H1 (cell line): ENCODE data around the gene PPP1R2B. TPM values are rescaled to one million over a fixed set of nuclear protein-coding genes. Genes with fewer than 3 reads are reported as not detected.

Source experiments
- CTCF ChIA-PET: fragments of 300-600 bp; sonication (Branson Sonifier 250); formaldehyde crosslinking; loops from one replicate; lab custom pipeline; 2021; ENCODE audit not compliant: partially characterized antibody; lab: Charles Lee
- POLR2A ChIA-PET: fragments of 300-600 bp; sonication (Branson Sonifier 250); formaldehyde crosslinking; loops from one replicate; lab custom pipeline; 2021; ENCODE audit warnings: inconsistent platforms; ENCODE audit not compliant: partially characterized antibody; lab: Charles Lee
- DNase-seq, 2 experiments: peaks; one replicate each; pipeline versions ENCODE4 v3.0.0 to v3.0.0-alpha.2; 2010 to 2022; ENCODE audit warnings: low spot score in 2 of 2, low read depth in 1 of 2, mixed read lengths in 1 of 2
- FAIRE-seq: peaks from 2 replicates; lab custom pipeline; 2011; peaks lifted over from hg19 to GRCh38; lab: Jason Lieb, UNC
- H2AFZ ChIP-seq: 2 replicates; pipeline ENCODE4 v1.8.1; 2012; ENCODE audit warnings: low read length, inconsistent platforms
- H2AK5ac ChIP-seq: 2 replicates; pipeline ENCODE4 v1.6.1; 2013; ENCODE audit warnings: low read depth, low read length
- H2BK120ac ChIP-seq: replicated peaks from 2 replicates; pipeline ENCODE3; 2013; ENCODE audit warnings: low read depth, low read length, inconsistent platforms
- H2BK12ac ChIP-seq: 2 replicates; pipeline ENCODE4 v1.6.1; 2013; ENCODE audit warnings: low read depth, low read length
- H2BK15ac ChIP-seq: 2 replicates; pipeline ENCODE4 v1.6.1; 2013; ENCODE audit warnings: low read length
- H2BK20ac ChIP-seq: 2 replicates; pipeline ENCODE4 v1.6.1; 2013; ENCODE audit warnings: low read length
- H2BK5ac ChIP-seq: 2 replicates; pipeline ENCODE4 v1.6.1; 2013; ENCODE audit warnings: low read depth, low read length
- H3K14ac ChIP-seq: 2 replicates; pipeline ENCODE4 v1.6.1; 2013; ENCODE audit warnings: inconsistent platforms; ENCODE audit not compliant: insufficient read length
- H3K18ac ChIP-seq: 2 replicates; pipeline ENCODE4 v1.6.1; 2013; ENCODE audit warnings: low read length; ENCODE audit errors: extremely low read depth
- H3K23ac ChIP-seq: 2 replicates; pipeline ENCODE4 v1.6.1; 2013; ENCODE audit warnings: inconsistent platforms; ENCODE audit not compliant: insufficient read length
- H3K23me2 ChIP-seq: 2 replicates; pipeline ENCODE4 v1.6.1; 2013; ENCODE audit warnings: low read depth, low read length
- H3K27ac ChIP-seq: 2 replicates; pipeline ENCODE4 v1.6.1; 2011; ENCODE audit warnings: low read depth, low read length, inconsistent platforms
- H3K27me3 ChIP-seq, 4 experiments: replicated peaks in 1 of 4; 1 replicate in 1 of 4; 2 replicates in 3 of 4; pipeline versions ENCODE4 v1.6.1 to v1.8.1; 2011 to 2013; ENCODE audit warnings: low read length in 3 of 4, mild to moderate bottlenecking in 3 of 4, inconsistent platforms in 2 of 4, mixed read lengths in 2 of 4, moderate library complexity in 1 of 4; ENCODE audit not compliant: control insufficient read depth in 3 of 4, insufficient read depth in 3 of 4; ENCODE audit errors: extremely low read depth in 1 of 4
- H3K36me3 ChIP-seq, 4 experiments: 2 replicates each; pipeline versions ENCODE4 v1.6.1 to v1.8.1; 2011 to 2013; ENCODE audit warnings: mild to moderate bottlenecking in 4 of 4, low read length in 3 of 4, moderate library complexity in 2 of 4, control low read depth in 1 of 4, inconsistent platforms in 1 of 4; ENCODE audit not compliant: insufficient read depth in 4 of 4, control insufficient read depth in 2 of 4
- H3K4ac ChIP-seq: replicated peaks from 2 replicates; pipeline ENCODE3; 2013; ENCODE audit warnings: low read length, low read depth, mixed read lengths, inconsistent platforms; ENCODE audit not compliant: insufficient read length
- H3K4me1 ChIP-seq, 4 experiments: replicated peaks in 1 of 4; 1 replicate in 1 of 4; 2 replicates in 3 of 4; pipeline versions ENCODE4 v1.6.1 to v1.8.1; 2011 to 2013; ENCODE audit warnings: low read length in 3 of 4, inconsistent platforms in 2 of 4, mixed read lengths in 1 of 4; ENCODE audit not compliant: insufficient read depth in 4 of 4, control insufficient read depth in 3 of 4
- H3K4me2 ChIP-seq, 2 experiments: 2 replicates each; pipeline versions ENCODE4 v1.6.1 to v1.8.1; 2011 to 2013; ENCODE audit warnings: low read depth in 2 of 2, low read length in 2 of 2, control low read depth in 1 of 2, inconsistent platforms in 1 of 2, mild to moderate bottlenecking in 1 of 2; ENCODE audit not compliant: insufficient read depth in 1 of 2
- H3K4me3 ChIP-seq, 4 experiments: fragments of 200-600, 300-600 bp in 1 of 4; sonication (generic), shearing (Covaris generic), sonication (Bioruptor Twin) in 1 of 4; 2 replicates each; pipeline versions ENCODE4 v1.5.1 to v1.8.1; 2011 to 2016; ENCODE audit warnings: low read length in 4 of 4, low read depth in 3 of 4, control low read depth in 2 of 4, inconsistent platforms in 2 of 4, mild to moderate bottlenecking in 2 of 4, mixed read lengths in 1 of 4, moderate library complexity in 1 of 4; ENCODE audit not compliant: insufficient read depth in 2 of 4; ENCODE audit errors: extremely low read depth in 1 of 4
- H3K56ac ChIP-seq: replicated peaks from 2 replicates; pipeline ENCODE3; 2013; ENCODE audit warnings: low read depth, mild to moderate bottlenecking, mixed read lengths, low read length, inconsistent platforms; ENCODE audit not compliant: insufficient read length
- H3K79me1 ChIP-seq: 2 replicates; pipeline ENCODE4 v1.6.1; 2013; ENCODE audit warnings: low read depth, low read length, control low read depth
- H3K79me2 ChIP-seq, 2 experiments: 2 replicates each; pipeline versions ENCODE4 v1.6.1 to v1.8.1; 2012 to 2013; ENCODE audit warnings: low read length in 2 of 2, mild to moderate bottlenecking in 2 of 2, inconsistent platforms in 1 of 2; ENCODE audit not compliant: insufficient read depth in 2 of 2, control insufficient read depth in 1 of 2
- H3K9ac ChIP-seq, 4 experiments: replicated peaks in 1 of 4; 1 replicate in 1 of 4; 2 replicates in 3 of 4; pipeline versions ENCODE4 v1.6.1 to v1.8.1; 2011 to 2013; ENCODE audit warnings: low read depth in 3 of 4, low read length in 3 of 4, control low read depth in 2 of 4, mild to moderate bottlenecking in 2 of 4, moderate library complexity in 2 of 4, inconsistent platforms in 1 of 4; ENCODE audit errors: extremely low read depth in 1 of 4
- H3K9me3 ChIP-seq, 2 experiments: 2 replicates each; pipeline versions ENCODE4 v1.6.1 to v1.8.1; 2012 to 2013; ENCODE audit warnings: mild to moderate bottlenecking in 2 of 2, moderate library complexity in 2 of 2, control low read depth in 1 of 2, inconsistent platforms in 1 of 2, low read depth in 1 of 2, low read length in 1 of 2, mixed read lengths in 1 of 2; ENCODE audit not compliant: insufficient read depth in 2 of 2
- H4K20me1 ChIP-seq, 2 experiments: replicated peaks in 1 of 2; 2 replicates each; pipeline versions ENCODE3 to v1.8.1; 2011 to 2013; ENCODE audit warnings: inconsistent platforms in 2 of 2, low read length in 2 of 2, mild to moderate bottlenecking in 1 of 2; ENCODE audit not compliant: insufficient read depth in 2 of 2, control insufficient read depth in 1 of 2
- H4K5ac ChIP-seq: 2 replicates; pipeline ENCODE4 v1.6.1; 2013; ENCODE audit warnings: low read length, low read depth, mixed read lengths, inconsistent platforms; ENCODE audit not compliant: insufficient read length
- H4K8ac ChIP-seq: 2 replicates; pipeline ENCODE4 v1.8.0; 2013; ENCODE audit warnings: mild to moderate bottlenecking, moderate library complexity, low read length, inconsistent platforms; ENCODE audit not compliant: insufficient read depth; ENCODE audit errors: extremely low read depth
- H4K91ac ChIP-seq: replicated peaks from 2 replicates; pipeline ENCODE3; 2013; ENCODE audit warnings: low read length, mixed read lengths, inconsistent platforms; ENCODE audit not compliant: insufficient read length
- CEBPB ChIP-seq: IDR thresholded peaks from 2 replicates; pipeline ENCODE4 v1.6.1; 2012; ENCODE audit warnings: low read depth, low read length
- NANOG ChIP-seq: IDR thresholded peaks from 2 replicates; pipeline ENCODE4 v1.6.1; 2011; ENCODE audit warnings: low read length, low read depth, mild to moderate bottlenecking, inconsistent platforms; ENCODE audit not compliant: insufficient read depth, poor library complexity, severe bottlenecking
- WGBS, 2 experiments: shearing (Covaris generic) in 1 of 2; methylation state at CpG; one replicate each; pipeline versions ENCODE4 v1.1.6 to v1.1.7; 2013 to 2015; ENCODE audit warnings: low lambda C conversion rate in 2 of 2, mixed read lengths in 2 of 2, inconsistent platforms in 1 of 2, low coverage in 1 of 2, missing lambda C conversion rate in 1 of 2; ENCODE audit not compliant: insufficient replicate concordance in 2 of 2, insufficient coverage in 1 of 2, insufficient read length in 1 of 2; ENCODE audit errors: extremely low coverage in 1 of 2, missing lambda C conversion rate in 1 of 2; 5-methylcytosine and 5-hydroxymethylcytosine counted together
- polyA plus RNA-seq, 7 experiments: library from polyadenylated mRNA; depleted of rRNA in 3 of 7; stranded (reverse) in 5 of 7; unstranded in 2 of 7; fragments of >200 nt in 5 of 7; fragments of 200-250 nt in 2 of 7; gene quantifications; 1 replicate in 5 of 7; 2 replicates in 1 of 7; 4 replicates in 1 of 7; pipeline versions ENCODE4 v1.2.1 to v1.2.3, GENCODE V29; 2011 to 2013; ENCODE audit warnings: missing spikeins in 2 of 7, mixed read lengths in 2 of 7
- total RNA-seq: library from RNA; stranded (reverse); fragmentation: NEBNext Ultra II Directional; extraction: Animal tissue kit (Norgen Biotek cat#: 25700); gene quantifications from 2 replicates; pipeline ENCODE4 v1.2.1, GENCODE V29; 2021
- TF ChIP-seq, protein P1 (sequence below): IDR thresholded peaks from 2 replicates; pipeline ENCODE4 v1.6.1; 2011; ENCODE audit warnings: low read depth, mild to moderate bottlenecking, low read length; ENCODE audit not compliant: insufficient read depth

Gene PPP1R2B
- total and polyA plus RNA-seq, 2 of the 8 experiments (the other 6 are each of a cell fraction or from before 2014, with no cell fraction given): not detected

DNA sequence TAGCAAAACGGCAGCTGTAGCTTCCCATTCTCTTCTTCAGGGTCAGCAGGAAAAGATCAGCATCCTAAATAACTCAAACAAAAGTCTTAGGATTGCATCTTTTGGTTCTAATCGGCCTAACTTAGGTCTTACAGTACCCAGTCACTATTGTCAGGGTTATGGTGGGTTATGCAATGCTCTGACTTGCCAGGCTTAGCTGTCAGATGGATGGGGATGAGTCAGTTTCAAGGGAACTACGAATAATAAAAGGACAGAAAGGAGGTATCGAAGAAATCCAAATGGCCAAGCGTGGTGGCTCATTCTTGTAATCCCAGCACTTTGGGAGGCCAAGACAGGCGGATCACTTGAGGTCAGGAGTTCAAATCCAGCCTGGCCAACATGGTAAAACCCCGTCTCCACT is 46.5 kb downstream of the PPP1R2B start:
- Histone ChIP-seq H3K23me2 (no peaks in the 10 kb centered on the region), H4K8ac (no peak overlapping the region), H3K4me3 (no peak overlapping the region), H3K9ac (no peak overlapping the region), H2AK5ac (no peak overlapping the region), H2BK12ac (no peak overlapping the region), H2BK120ac (no peak overlapping the region), H3K14ac (no peak overlapping the region), H3K9me3 (no peaks in the 10 kb centered on the region), H3K79me1 (no peaks in the 10 kb centered on the region), H2BK5ac (no peak overlapping the region), H3K36me3 (no peaks in the 10 kb centered on the region), H2BK15ac (no peak overlapping the region), H4K5ac (no peak overlapping the region), H4K91ac (no peak overlapping the region), H2AFZ (no peak overlapping the region), H3K27me3 (no peaks in the 10 kb centered on the region), H3K79me2 (no peaks in the 10 kb centered on the region), H2BK20ac (no peak overlapping the region), H3K23ac (no peak overlapping the region), H3K4ac (no peak overlapping the region), H3K4me1 (no peaks in the 10 kb centered on the region), H3K18ac (no peak overlapping the region), H4K20me1 (no peaks in the 10 kb centered on the region), H3K4me2 (no peak overlapping the region), H3K27ac (no peak overlapping the region), H3K56ac (no peak overlapping the region)
- ChIA-PET CTCF (interaction anchor here (1.6 kb wide), 1 partner anchor 236 kb away, joined by 4 read pairs; no protein-coding TSS in a partner anchor), POLR2A (no interaction called here)
- DNase-seq (no peak), FAIRE-seq (no peak)
- WGBS, 2 experiments: 92% methylated on average over 7 of the region's 7 CpGs; no CpG with 5 or more reads in 1 of the 2 experiments
- TF ChIP-seq CEBPB (0 out of 2 replicates have a peak, but pooled peaks have one; percentile 5), NANOG (no peak)
- TF ChIP-seq, protein P1, sequence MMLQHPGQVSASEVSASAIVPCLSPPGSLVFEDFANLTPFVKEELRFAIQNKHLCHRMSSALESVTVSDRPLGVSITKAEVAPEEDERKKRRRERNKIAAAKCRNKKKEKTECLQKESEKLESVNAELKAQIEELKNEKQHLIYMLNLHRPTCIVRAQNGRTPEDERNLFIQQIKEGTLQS: no peak
